ENCODE measurements around the gene OR52W1. TPM values are rescaled to one million over a fixed set of nuclear protein-coding genes. Genes with fewer than 3 reads are reported as not detected.

Gene OR52W1
- total RNA-seq, 4 donors from 2014 or later, result not detected

- no peak overlapping the region for H3K27ac ChIP-seq
- H3K4me3 ChIP-seq, result no peak overlapping the region
- H3K4me1 ChIP-seq, result no peaks in the 10 kb centered on the region
- H3K27me3 ChIP-seq, result no peaks in the 10 kb centered on the region
- no peaks in the 10 kb centered on the region for H3K9me3 ChIP-seq
- TF ChIP-seq CTCF (IDR thresholded peaks at IDR 0.05) (no peak), POLR2A (IDR thresholded peaks at IDR 0.05) (no peak)
- peak in 1 of 3 donors; percentile 61 for DNase-seq
- peaks cover 0 to 25% (median 3%) of the 10 kb centered on the region in 3 donors for H3K36me3 ChIP-seq
These were observed 2.0 kb downstream of the OR52W1 start for GRCh38 chr11:6200975-6201374.

GRCh38 chr11:6201481-6201880, 2.5 kb downstream of the OR52W1 start:
- Histone ChIP-seq H3K27me3 (no peaks in the 10 kb centered on the region), H3K27ac (no peak overlapping the region), H3K9me3 (no peaks in the 10 kb centered on the region), H3K36me3 (peaks cover 0 to 25% (median 3%) of the 10 kb centered on the region in 3 donors), H3K4me3 (no peak overlapping the region), H3K4me1 (no peaks in the 10 kb centered on the region)
- DNase-seq, result no peak
- TF ChIP-seq POLR2A (IDR thresholded peaks at IDR 0.05), result no peak
- TF ChIP-seq CTCF (IDR thresholded peaks at IDR 0.05), result no peak

GRCh38 chr11:6202041-6202440, 3.0 kb downstream of the OR52W1 start:
- peaks cover 0 to 25% (median 3%) of the 10 kb centered on the region in 3 donors for H3K36me3 ChIP-seq
- no peaks in the 10 kb centered on the region for H3K4me1 ChIP-seq
- no peaks in the 10 kb centered on the region for H3K27me3 ChIP-seq
- no peak for DNase-seq
- H3K4me3 ChIP-seq, result no peak overlapping the region
- H3K27ac ChIP-seq, result no peak overlapping the region
- TF ChIP-seq POLR2A (IDR thresholded peaks at IDR 0.05), result no peak
- no peak for TF ChIP-seq CTCF (IDR thresholded peaks at IDR 0.05)
- H3K9me3 ChIP-seq, result no peaks in the 10 kb centered on the region

GRCh38 chr11:6203327-6203726, 4.3 kb downstream of the OR52W1 start:
- H3K27ac ChIP-seq, result no peak overlapping the region
- DNase-seq, result no peak
- TF ChIP-seq POLR2A (IDR thresholded peaks at IDR 0.05) (no peak), CTCF (IDR thresholded peaks at IDR 0.05) (no peak)
- H3K4me3 ChIP-seq, result no peak overlapping the region
- H3K9me3 ChIP-seq, result no peaks in the 10 kb centered on the region
- H3K36me3 ChIP-seq, result peaks cover 0 to 35% (median 3%) of the 10 kb centered on the region in 3 donors
- H3K4me1 ChIP-seq, result no peaks in the 10 kb centered on the region
- H3K27me3 ChIP-seq, result no peaks in the 10 kb centered on the region

GRCh38 chr11:6204706-6205105, 5.7 kb downstream of the OR52W1 start:
- H3K4me1 ChIP-seq, result no peaks in the 10 kb centered on the region
- H3K4me3 ChIP-seq, result no peak overlapping the region
- no peak for TF ChIP-seq CTCF (IDR thresholded peaks at IDR 0.05)
- TF ChIP-seq POLR2A (IDR thresholded peaks at IDR 0.05), result no peak
- no peak overlapping the region for H3K27ac ChIP-seq
- no peaks in the 10 kb centered on the region for H3K9me3 ChIP-seq
- H3K36me3 ChIP-seq, result peaks cover 0 to 48% (median 3%) of the 10 kb centered on the region in 3 donors
- no peak for DNase-seq
- no peaks in the 10 kb centered on the region for H3K27me3 ChIP-seq

- TF ChIP-seq POLR2A (IDR thresholded peaks at IDR 0.05), result no peak
- TF ChIP-seq CTCF (IDR thresholded peaks at IDR 0.05), result no peak
- no peak within 1 kb of the TSS for H3K27ac ChIP-seq
- H3K4me3 ChIP-seq, result no peak within 1 kb of the TSS
- H3K27me3 ChIP-seq, result no peaks in the 10 kb centered on the region
- no peaks in the 10 kb centered on the region for H3K9me3 ChIP-seq
- peaks cover 0 to 54% (median 3%) of the 10 kb centered on the region in 3 donors for H3K36me3 ChIP-seq
- no peaks in the 10 kb centered on the region for H3K4me1 ChIP-seq
- DNase-seq, result no peak
These were observed 6.3 kb downstream of the OR52W1 start, which contains the start of gene C11orf42 for GRCh38 chr11:6205366-6205765. C11orf42 (plus strand) TSS chr11:6205557; CDS start chr11:6205616, 59 bp downstream.

All from Peyer's patch (tissue), 4 donors.